Memory B cell (primary cell): ENCODE results near the gene LHX4.
A peak's percentile ranks its signal among the peaks of the same experiment; 100 is the strongest.

Experiments
- ATAC-seq: fragments of 150-1000 bp; cut with Tn5 transposase; 2 replicates; pipeline ENCODE4 v1.10.0; 2021; ENCODE audit warnings: low read depth, mild to moderate bottlenecking, moderate library complexity
- DNase-seq, 2 donors: peaks; one replicate each; pipeline ENCODE4 v3.0.0; 2022; ENCODE audit warnings: low spot score in 2 of 2
- H3K27ac Mint-ChIP-seq: one replicate; pipeline ENCODE4 v1.8.0; 2022; ENCODE audit warnings: mild to moderate bottlenecking, moderate library complexity, mixed read lengths
- H3K27me3 Mint-ChIP-seq: one replicate; pipeline ENCODE4 v1.8.0; 2022; ENCODE audit warnings: mixed read lengths
- H3K36me3 Mint-ChIP-seq: one replicate; pipeline ENCODE4 v1.8.0; 2022; ENCODE audit warnings: mild to moderate bottlenecking, mixed read lengths
- H3K4me1 Mint-ChIP-seq: one replicate; pipeline ENCODE4 v1.8.0; 2022; ENCODE audit warnings: mixed read lengths
- H3K4me3 Mint-ChIP-seq: one replicate; pipeline ENCODE4 v1.8.0; 2022; ENCODE audit warnings: mild to moderate bottlenecking, moderate library complexity, mixed read lengths
- H3K9me3 Mint-ChIP-seq: one replicate; pipeline ENCODE4 v1.8.0; 2022; ENCODE audit warnings: mixed read lengths

LHX4 gene

DNA sequence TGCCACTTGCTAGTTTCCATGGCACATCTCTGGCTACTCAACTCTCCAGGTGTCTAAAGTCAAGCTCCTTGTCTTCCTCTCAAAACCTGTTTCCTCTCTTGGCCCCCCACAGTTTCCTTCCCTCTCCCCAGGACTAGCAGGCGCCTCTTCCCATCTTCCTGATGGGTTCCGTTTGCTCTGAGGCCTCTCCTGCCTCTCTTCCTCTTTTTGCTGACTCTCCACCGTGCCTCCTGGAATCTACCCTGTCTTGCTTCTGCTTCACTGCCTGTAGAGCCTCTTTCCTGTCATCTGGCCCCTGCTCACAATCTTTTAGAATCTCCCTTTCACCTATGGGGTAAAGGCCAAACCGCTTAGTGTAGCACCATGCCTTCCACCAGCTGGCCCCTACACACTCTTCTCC lies 21.8 kb upstream of the LHX4 start:
- ATAC-seq (no peak), DNase-seq (no peak)
- peaks cover 8% of the 10 kb centered on the region for H3K27me3 Mint-ChIP-seq
- no peak overlapping the region for H3K4me3 Mint-ChIP-seq
- peaks cover 4% of the 10 kb centered on the region for H3K4me1 Mint-ChIP-seq
- no peaks in the 10 kb centered on the region for H3K36me3 Mint-ChIP-seq
- H3K9me3 Mint-ChIP-seq = no peaks in the 10 kb centered on the region
- no peak overlapping the region for H3K27ac Mint-ChIP-seq

DNA sequence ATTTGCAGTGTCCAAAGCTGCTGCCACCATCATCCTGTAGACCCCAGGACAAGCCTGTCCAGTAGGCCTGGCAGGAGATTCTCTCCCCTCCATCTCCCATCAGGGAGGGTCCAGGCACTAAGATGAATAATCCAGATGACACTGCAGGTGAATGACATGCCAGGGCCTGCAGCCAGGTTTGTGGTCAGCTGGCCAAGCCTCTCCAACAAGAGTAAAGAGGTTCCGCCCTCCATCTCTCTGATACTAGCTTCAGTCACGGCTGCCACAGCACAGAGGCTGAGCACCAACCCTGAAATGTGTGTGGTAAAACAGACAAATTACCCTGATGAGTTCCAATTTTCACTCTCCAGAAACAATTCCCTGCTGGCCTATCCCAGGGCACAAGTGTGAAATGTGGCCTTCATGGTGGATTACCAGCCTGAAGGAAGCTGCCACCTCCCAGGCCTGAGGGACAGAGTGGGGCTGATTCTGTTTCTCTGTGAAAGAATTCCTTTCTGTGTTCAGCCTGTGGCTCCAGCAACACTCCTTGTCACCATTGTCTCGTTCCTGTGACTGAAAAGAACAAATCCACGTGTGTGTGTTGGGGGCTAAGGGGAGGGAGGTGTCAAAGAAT lies 19.9 kb upstream of the LHX4 start:
- no peak overlapping the region for H3K4me3 Mint-ChIP-seq
- peaks cover 8% of the 10 kb centered on the region for H3K27me3 Mint-ChIP-seq
- DNase-seq = no peak
- H3K9me3 Mint-ChIP-seq = no peaks in the 10 kb centered on the region
- peaks cover 4% of the 10 kb centered on the region for H3K4me1 Mint-ChIP-seq
- no peak overlapping the region for H3K27ac Mint-ChIP-seq
- no peaks in the 10 kb centered on the region for H3K36me3 Mint-ChIP-seq
- no peak for ATAC-seq

- DNase-seq (no peak), ATAC-seq (no peak)
- H3K27ac Mint-ChIP-seq = no peak overlapping the region
- peaks cover 4% of the 10 kb centered on the region for H3K4me1 Mint-ChIP-seq
- H3K9me3 Mint-ChIP-seq = no peaks in the 10 kb centered on the region
- peaks cover 8% of the 10 kb centered on the region for H3K27me3 Mint-ChIP-seq
- no peaks in the 10 kb centered on the region for H3K36me3 Mint-ChIP-seq
- H3K4me3 Mint-ChIP-seq = no peak overlapping the region
Observed at GRCh38 chr1:180211156-180211859, 18.8 kb upstream of the LHX4 start.

- ATAC-seq (no peak), DNase-seq (no peak)
- no peaks in the 10 kb centered on the region for H3K36me3 Mint-ChIP-seq
- peaks cover 8% of the 10 kb centered on the region for H3K27me3 Mint-ChIP-seq
- H3K27ac Mint-ChIP-seq = no peak overlapping the region
- no peak overlapping the region for H3K4me3 Mint-ChIP-seq
- peaks cover 4% of the 10 kb centered on the region for H3K4me1 Mint-ChIP-seq
- no peaks in the 10 kb centered on the region for H3K9me3 Mint-ChIP-seq
Observed at GRCh38 chr1:180211860-180212229, 18.2 kb upstream of the LHX4 start.

- Mint-ChIP-seq H3K4me3 (peak overlapping the region; percentile 65), H3K27me3 (peaks cover 4% of the 10 kb centered on the region), H3K9me3 (no peaks in the 10 kb centered on the region), H3K4me1 (no peaks in the 10 kb centered on the region), H3K27ac (no peak overlapping the region), H3K36me3 (no peaks in the 10 kb centered on the region)
- DNase-seq (no peak), ATAC-seq (no peak)
Observed at GRCh38 chr1:180213401-180214170, 16.5 kb upstream of the LHX4 start.

DNA sequence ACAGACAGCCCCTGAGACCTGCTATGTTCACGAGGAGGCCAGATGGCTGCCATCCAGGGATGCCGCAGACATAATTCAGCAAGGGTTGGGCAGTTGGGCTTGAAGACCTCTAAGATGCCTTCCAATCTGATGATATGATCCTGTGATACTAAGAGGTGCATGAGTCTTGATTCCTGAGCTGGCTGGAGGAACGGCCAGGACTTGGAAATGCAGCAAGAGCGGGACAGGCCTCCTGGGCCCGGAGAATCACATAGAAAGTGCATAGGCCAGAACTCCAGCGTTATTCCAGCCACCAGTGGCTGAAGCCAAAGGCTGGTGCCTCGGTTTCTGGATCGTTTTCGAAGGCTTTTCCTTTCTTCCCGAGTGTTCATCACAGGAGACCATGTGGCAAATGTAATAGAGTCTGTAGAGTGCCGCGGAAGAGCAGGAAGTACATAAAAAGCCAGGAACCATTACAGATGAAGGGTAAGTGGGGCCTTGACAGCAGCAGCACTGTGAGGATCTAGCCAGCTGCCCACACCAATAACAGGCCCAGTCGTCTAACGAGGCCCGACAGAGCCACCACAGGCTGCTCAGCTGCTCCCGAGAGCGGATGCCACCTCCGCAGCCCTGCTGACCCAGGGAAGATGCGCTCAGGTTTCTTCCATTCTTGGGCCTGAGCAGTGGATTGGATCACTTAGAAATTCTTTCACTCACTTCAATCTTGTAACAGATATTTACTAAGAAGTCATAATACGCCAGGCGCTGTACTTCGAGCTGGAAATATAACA lies 14.0 kb upstream of the LHX4 start:
- Mint-ChIP-seq H3K4me1 (no peaks in the 10 kb centered on the region), H3K27me3 (peaks cover 6% of the 10 kb centered on the region), H3K4me3 (no peak overlapping the region), H3K9me3 (no peaks in the 10 kb centered on the region), H3K27ac (no peak overlapping the region), H3K36me3 (no peaks in the 10 kb centered on the region)
- no peak for DNase-seq
- no peak for ATAC-seq

- H3K36me3 Mint-ChIP-seq = no peaks in the 10 kb centered on the region
- H3K4me1 Mint-ChIP-seq = no peaks in the 10 kb centered on the region
- no peak for ATAC-seq
- H3K27ac Mint-ChIP-seq = no peak overlapping the region
- no peaks in the 10 kb centered on the region for H3K9me3 Mint-ChIP-seq
- no peak overlapping the region for H3K4me3 Mint-ChIP-seq
- H3K27me3 Mint-ChIP-seq = peaks cover 1% of the 10 kb centered on the region
- no peak for DNase-seq
Observed at GRCh38 chr1:180217006-180217405, 13.1 kb upstream of the LHX4 start.

DNA sequence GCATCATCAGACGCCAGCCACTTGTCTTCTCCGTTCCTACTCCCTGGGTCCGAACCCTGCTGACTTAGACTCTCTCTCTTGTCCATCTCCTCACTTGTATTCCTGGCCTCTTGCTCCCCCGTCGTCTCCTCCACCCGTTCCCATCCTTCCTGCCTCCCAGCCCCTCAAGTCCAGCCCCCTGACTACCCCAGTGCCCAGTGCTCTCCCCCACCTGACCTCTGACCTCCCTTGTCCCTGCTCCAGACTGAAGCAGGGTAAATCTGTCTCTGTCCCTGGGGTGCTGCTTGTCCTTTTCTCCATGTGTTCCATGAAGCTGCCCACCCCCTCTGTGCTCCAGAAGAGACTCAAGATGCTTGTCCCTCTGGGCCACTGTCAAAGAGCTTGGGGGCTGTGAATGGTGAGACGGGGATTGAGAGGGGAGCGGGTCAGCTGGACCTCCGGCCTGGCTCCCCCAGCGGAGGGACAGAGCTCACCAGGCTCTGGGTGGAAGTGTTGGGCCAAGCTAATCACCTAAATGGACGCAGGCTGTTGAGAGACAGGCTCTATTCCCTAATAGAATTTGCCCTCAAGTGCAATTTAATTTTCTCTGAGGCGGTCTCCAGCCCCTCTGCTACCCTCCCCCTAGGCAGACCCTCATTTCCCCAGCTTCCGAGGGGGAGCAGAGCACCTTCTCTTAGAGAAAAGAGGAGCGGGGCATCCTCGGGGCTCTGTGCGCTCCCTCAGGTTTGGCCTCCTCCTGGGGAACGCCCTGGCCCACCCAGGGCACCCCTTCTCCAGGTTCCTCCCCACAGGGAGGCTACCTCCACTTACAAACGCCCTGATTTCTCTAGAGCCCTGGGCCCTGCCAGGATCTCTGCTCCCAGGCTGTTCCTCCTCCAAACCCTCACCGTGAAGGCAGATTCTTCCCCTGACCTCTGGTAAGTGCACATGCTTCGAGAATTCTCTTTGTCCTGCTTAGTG lies 11.0 kb upstream of the LHX4 start:
- no peak for ATAC-seq
- peaks cover 5% of the 10 kb centered on the region for H3K27me3 Mint-ChIP-seq
- no peak overlapping the region for H3K4me3 Mint-ChIP-seq
- DNase-seq = no peak
- H3K36me3 Mint-ChIP-seq = no peaks in the 10 kb centered on the region
- no peak overlapping the region for H3K27ac Mint-ChIP-seq
- H3K4me1 Mint-ChIP-seq = no peaks in the 10 kb centered on the region
- no peaks in the 10 kb centered on the region for H3K9me3 Mint-ChIP-seq

DNA sequence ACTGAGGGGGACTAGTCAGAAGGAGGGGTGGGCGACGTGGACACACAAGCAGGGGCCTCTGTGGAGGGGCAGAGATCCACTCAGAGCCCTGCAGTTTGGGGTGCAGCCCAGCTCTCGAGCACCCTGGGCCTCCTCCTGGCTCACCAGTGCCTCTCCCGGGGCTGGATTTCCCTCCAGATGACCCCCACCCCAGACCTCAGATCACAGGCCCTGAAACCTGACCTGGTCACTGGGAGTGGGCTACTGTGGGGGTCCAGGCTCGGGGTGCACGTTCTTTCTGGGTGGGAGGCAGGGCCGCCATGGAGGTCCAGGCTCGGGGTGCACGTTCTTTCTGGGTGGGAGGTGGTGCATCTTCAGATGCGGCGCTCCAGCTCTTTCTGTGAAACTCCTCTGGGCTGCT lies 10.3 kb upstream of the LHX4 start:
- no peak for ATAC-seq
- no peaks in the 10 kb centered on the region for H3K36me3 Mint-ChIP-seq
- no peak overlapping the region for H3K27ac Mint-ChIP-seq
- H3K9me3 Mint-ChIP-seq = no peaks in the 10 kb centered on the region
- H3K4me3 Mint-ChIP-seq = no peak overlapping the region
- H3K4me1 Mint-ChIP-seq = no peaks in the 10 kb centered on the region
- peaks cover 9% of the 10 kb centered on the region for H3K27me3 Mint-ChIP-seq
- DNase-seq = no peak

DNA sequence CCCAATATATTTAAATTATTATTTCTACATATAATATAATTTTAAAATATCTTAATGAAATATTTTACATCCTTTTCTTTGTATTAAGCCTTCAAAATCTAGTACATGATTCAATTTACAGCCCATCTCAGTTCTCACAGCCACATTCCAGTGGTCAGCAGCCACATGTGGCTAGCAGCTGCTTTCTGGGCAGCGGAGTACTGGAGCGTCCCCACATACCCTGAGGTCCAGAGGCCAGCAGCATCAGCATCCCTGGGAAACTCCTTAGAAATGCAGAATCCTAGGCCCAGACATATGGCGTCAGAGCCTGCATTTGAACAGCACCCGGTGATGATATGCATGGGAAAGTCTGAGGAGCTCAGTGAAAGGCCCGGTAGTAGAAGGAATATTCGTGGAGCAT lies 8.6 kb upstream of the LHX4 start:
- H3K4me1 Mint-ChIP-seq = no peaks in the 10 kb centered on the region
- ATAC-seq (no peak), DNase-seq (no peak)

DNA sequence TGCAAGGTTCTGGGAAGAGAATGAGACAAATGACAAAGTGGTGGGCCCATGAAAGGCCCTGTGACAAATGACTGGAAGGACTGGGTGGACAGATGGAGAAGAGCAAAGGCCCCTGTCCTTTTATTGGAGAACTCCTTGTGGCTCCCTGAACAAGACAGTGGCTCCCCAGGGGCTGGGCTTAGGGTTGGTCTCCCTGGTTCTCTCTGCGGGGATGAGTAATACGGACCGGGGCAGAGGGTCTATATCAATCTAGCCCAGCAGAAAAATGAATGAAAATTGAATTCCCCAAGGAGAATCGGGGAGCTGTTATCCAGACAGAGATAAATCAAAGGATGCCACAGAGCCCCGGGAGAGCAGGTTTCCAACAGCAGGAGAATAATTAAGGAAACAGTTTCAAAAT lies 5.2 kb upstream of the LHX4 start:
- DNase-seq (no peak), ATAC-seq (no peak)
- no peaks in the 10 kb centered on the region for H3K9me3 Mint-ChIP-seq
- H3K36me3 Mint-ChIP-seq = no peaks in the 10 kb centered on the region
- peaks cover 22% of the 10 kb centered on the region for H3K27me3 Mint-ChIP-seq
- H3K4me3 Mint-ChIP-seq = no peak overlapping the region
- H3K4me1 Mint-ChIP-seq = peaks cover 4% of the 10 kb centered on the region
- no peak overlapping the region for H3K27ac Mint-ChIP-seq

More for the DNA sequence above, 8.6 kb upstream of the LHX4 start:
- no peak overlapping the region for H3K27ac Mint-ChIP-seq
- peaks cover 15% of the 10 kb centered on the region for H3K27me3 Mint-ChIP-seq
- no peaks in the 10 kb centered on the region for H3K9me3 Mint-ChIP-seq
- H3K4me3 Mint-ChIP-seq = no peak overlapping the region
- H3K36me3 Mint-ChIP-seq = no peaks in the 10 kb centered on the region

DNA sequence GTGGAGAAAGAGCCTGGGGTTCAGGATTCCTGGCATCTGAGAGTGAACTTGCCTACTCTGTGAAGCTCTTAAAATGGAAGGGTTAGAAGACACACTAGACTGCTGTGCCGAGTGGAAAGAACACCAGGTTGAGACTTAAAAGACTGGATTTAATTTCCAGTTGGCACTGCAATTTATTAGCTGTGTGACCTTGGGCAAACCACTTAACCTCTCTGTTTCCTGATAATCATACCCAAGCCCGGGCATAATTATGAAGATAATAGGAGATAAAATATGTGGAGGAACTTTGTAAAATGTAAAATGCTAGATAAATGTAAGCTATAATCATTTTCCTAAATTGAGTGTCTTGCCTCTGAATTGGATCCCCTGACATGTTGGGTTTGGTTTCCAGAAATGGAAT lies 4.7 kb upstream of the LHX4 start:
- Mint-ChIP-seq H3K9me3 (no peaks in the 10 kb centered on the region), H3K36me3 (no peaks in the 10 kb centered on the region), H3K27me3 (peaks cover 22% of the 10 kb centered on the region), H3K27ac (no peak overlapping the region), H3K4me1 (peaks cover 4% of the 10 kb centered on the region), H3K4me3 (no peak overlapping the region)
- DNase-seq (no peak), ATAC-seq (no peak)

- H3K4me3 Mint-ChIP-seq = peak overlapping the region; percentile 73
- no peak overlapping the region for H3K27ac Mint-ChIP-seq
Observed at GRCh38 chr1:180227861-180228647, 2.0 kb upstream of the LHX4 start.

More at GRCh38 chr1:180227861-180228647, 2.0 kb upstream of the LHX4 start:
- Mint-ChIP-seq H3K9me3 (no peaks in the 10 kb centered on the region), H3K4me1 (peaks cover 8% of the 10 kb centered on the region), H3K27me3 (peaks cover 26% of the 10 kb centered on the region), H3K36me3 (no peaks in the 10 kb centered on the region)
- no peak for DNase-seq
- ATAC-seq = no peak
